Myocyte (in vitro differentiated cells): Measurements from ENCODE around the gene PDZRN4. TPM values are rescaled to one million over a fixed set of nuclear protein-coding genes. Genes with fewer than 3 reads are reported as not detected.
"Not testable (repeated sequence)": the region's sequence is repeated elsewhere in the genome, so short reads cannot be mapped to it uniquely, and the experiment has no call there.

Experiments used
- DNase-seq: peaks from one replicate; pipeline ENCODE4 v3.0.0-alpha.2; 2012; ENCODE audit warnings: low read depth
- total RNA-seq: library from RNA; depleted of rRNA; stranded (reverse); fragments of >200 nt; gene quantifications from 2 replicates; pipeline ENCODE4 v1.2.3, GENCODE V29; 2014

PDZRN4 gene
- total RNA-seq, 1 donor from 2014 or later: not detected

- not testable (repeated sequence) for DNase-seq
These were observed 92.4 kb downstream of the PDZRN4 start for GRCh38 chr12:41280341-41281095.

GRCh38 chr12:41285470-41285869, 97.3 kb downstream of the PDZRN4 start:
- DNase-seq: not testable (repeated sequence)

- no peak for DNase-seq
These were observed 98.3 kb downstream of the PDZRN4 start for GRCh38 chr12:41286426-41286825.

GRCh38 chr12:41287500-41288141, 99.5 kb downstream of the PDZRN4 start:
- no peak for DNase-seq

GRCh38 chr12:41288142-41288811, 100.2 kb downstream of the PDZRN4 start:
- no peak for DNase-seq

GRCh38 chr12:41289501-41289900, 101.4 kb downstream of the PDZRN4 start:
- DNase-seq: no peak

GRCh38 chr12:41293011-41293410, 104.9 kb downstream of the PDZRN4 start:
- no peak for DNase-seq

- DNase-seq: no peak
These were observed 105.3 kb downstream of the PDZRN4 start for GRCh38 chr12:41293461-41293860.

GRCh38 chr12:41302979-41303403, 114.9 kb downstream of the PDZRN4 start:
- no peak for DNase-seq

- DNase-seq: no peak
These were observed 116.4 kb downstream of the PDZRN4 start for GRCh38 chr12:41304526-41304925.

- no peak for DNase-seq
These were observed 122.2 kb downstream of the PDZRN4 start for GRCh38 chr12:41310367-41310766.

- no peak for DNase-seq
These were observed 123.8 kb downstream of the PDZRN4 start for GRCh38 chr12:41311883-41312282.

GRCh38 chr12:41312451-41312850, 124.3 kb downstream of the PDZRN4 start:
- DNase-seq: not testable (repeated sequence)

GRCh38 chr12:41325336-41325735, 137.2 kb downstream of the PDZRN4 start:
- DNase-seq: no peak

GRCh38 chr12:41327096-41327895, 139.2 kb downstream of the PDZRN4 start:
- DNase-seq: no peak

GRCh38 chr12:41333974-41334373, 145.9 kb downstream of the PDZRN4 start:
- no peak for DNase-seq

GRCh38 chr12:41334390-41334789, 146.3 kb downstream of the PDZRN4 start:
- DNase-seq: no peak

- DNase-seq: no peak
These were observed 148.0 kb downstream of the PDZRN4 start for GRCh38 chr12:41336041-41336549.

GRCh38 chr12:41339784-41340183, 151.7 kb downstream of the PDZRN4 start:
- DNase-seq: no peak

GRCh38 chr12:41344776-41345470, 156.8 kb downstream of the PDZRN4 start:
- DNase-seq: no peak

GRCh38 chr12:41348198-41348597, 160.1 kb downstream of the PDZRN4 start:
- no peak for DNase-seq
